Hair follicle dermal papilla cell (primary cell): ENCODE measurements around the gene SCML2. TPM values are rescaled to one million over a fixed set of nuclear protein-coding genes. Genes with fewer than 3 reads are reported as not detected.

ENCODE experiments used
- small RNA-seq: library from RNA; depleted of rRNA; stranded (forward); fragments of <200 nt; gene quantifications from one replicate; pipeline ENCODE3, GENCODE V24; 2012
- total RNA-seq: library from RNA; depleted of rRNA; stranded (reverse); fragments of >200 nt; gene quantifications from 2 replicates; pipeline ENCODE4 v1.2.3, GENCODE V29; 2012

The SCML2 gene
- 2.4 and 2.6 TPM in 2 replicates for total RNA-seq

DNA sequence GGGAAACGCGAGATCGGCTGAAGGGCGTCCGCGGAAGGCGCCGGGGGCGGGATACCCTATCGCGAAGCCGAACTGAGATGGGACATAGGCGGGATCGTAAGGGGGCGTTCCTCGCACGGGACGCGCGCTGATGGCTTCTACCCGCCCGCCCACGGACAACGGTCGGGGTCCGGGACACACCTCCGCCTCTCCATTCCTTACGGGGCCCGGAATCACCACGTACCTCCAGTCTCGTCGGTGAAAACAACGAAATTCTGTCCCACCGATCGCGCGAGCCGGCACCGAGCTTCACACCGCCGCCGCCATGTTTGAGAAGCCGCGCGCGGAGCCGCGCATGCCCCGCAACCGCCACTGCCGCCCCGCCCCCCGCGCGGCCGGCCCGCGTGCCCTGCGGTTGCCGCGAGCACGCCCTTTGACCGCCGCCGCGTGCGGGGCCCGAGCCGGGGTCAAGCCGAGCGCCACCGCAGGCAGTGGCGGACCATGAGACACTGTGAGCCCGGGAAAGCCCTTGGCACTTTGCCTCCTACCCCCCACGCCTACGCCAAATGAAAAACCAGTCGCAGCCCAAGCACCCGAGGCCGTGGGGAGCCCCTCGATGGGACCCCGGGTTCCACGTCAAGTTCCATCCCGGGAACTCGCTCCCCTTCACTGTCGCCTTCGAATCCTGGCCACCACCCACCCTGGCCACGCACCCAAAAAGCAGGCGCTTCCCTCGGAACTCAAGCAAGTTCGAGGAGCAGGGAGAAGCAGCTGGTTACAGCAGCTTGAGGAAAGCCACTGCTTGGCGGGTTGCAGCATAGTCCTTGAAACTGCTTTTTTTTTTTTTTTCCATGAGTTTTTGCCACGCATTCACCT, at the start of gene SCML2:
Gene SCML2, minus strand, starts transcription at position 320 of the 855 bp plus-strand sequence. CDS start 20,617 bp downstream, outside the sequence.

DNA sequence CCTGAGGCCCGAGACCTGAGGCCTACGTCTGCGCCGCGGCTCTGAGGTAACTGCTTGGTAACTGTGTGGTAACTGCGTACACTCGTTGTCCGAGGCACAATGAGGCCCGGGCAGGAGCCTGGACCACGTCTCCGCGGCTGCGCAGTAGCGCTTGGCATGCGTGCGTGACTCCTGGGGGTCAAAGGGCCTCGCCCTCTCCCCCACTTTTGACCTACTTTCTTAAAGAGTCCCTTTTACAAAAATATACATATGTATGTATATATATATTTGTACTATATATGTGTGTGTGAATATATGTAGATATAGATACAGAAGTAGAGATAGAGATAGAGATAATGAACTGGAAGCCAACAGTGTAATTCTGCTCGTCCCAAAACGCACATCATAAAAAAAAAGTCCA, 133.7 kb downstream of the SCML2 start, which contains the start of gene BEND2:
Gene BEND2, minus strand, starts transcription at position 101 of the 400 bp plus-strand sequence. CDS start 136 bp downstream, outside the sequence.

Small RNA genes lying within 50 kb of the gene (small RNA-seq; reads per million reads assigned to genes)
- gene RF00019 (not detected), gene TMSB10P2 (not detected)

Other genes starting within 250 kb of the SCML2 start
- gene BEND2, start 133.8 kb downstream of the SCML2 start, total RNA-seq = not detected in 2 replicates
- gene CDKL5, start 70.9 kb upstream of the SCML2 start, total RNA-seq = 6.7 and 7.3 TPM in 2 replicates